Neural progenitor cell (in vitro differentiated cells): ENCODE data around the gene PDAP1. TPM values are rescaled to one million over a fixed set of nuclear protein-coding genes. Genes with fewer than 3 reads are reported as not detected.

Source experiments
- DNase-seq: peaks from one replicate; pipeline ENCODE4 v3.0.0-alpha.2; 2016; ENCODE audit warnings: low spot score
- H2AFZ ChIP-seq: fragments of 200-600 bp; sonication (generic); replicated peaks from 2 replicates; pipeline ENCODE4 v1.6.1; 2016; ENCODE audit warnings: antibody characterized with exemption
- H3F3A ChIP-seq: fragments of 200-600 bp; sonication (generic); 2 replicates; pipeline ENCODE4 v1.6.1; 2016; ENCODE audit warnings: antibody characterized with exemption, low read depth
- H3K27ac ChIP-seq: fragments of 200-600 bp; sonication (generic); 2 replicates; pipeline ENCODE4 v1.5.1; 2016; ENCODE audit warnings: mild to moderate bottlenecking
- H3K27me3 ChIP-seq: fragments of 200-600 bp; sonication (generic); 2 replicates; pipeline ENCODE4 v1.6.1; 2016; ENCODE audit warnings: mild to moderate bottlenecking, moderate library complexity
- H3K36me3 ChIP-seq: fragments of 200-600 bp; sonication (generic); 2 replicates; pipeline ENCODE4 v1.5.1; 2016
- H3K4me1 ChIP-seq: fragments of 200-600 bp; sonication (generic); 2 replicates; pipeline ENCODE4 v1.6.1; 2016; ENCODE audit warnings: mixed run types
- H3K4me2 ChIP-seq: fragments of 200-600 bp; sonication (generic); 2 replicates; pipeline ENCODE4 v1.6.1; 2016
- H3K4me3 ChIP-seq: fragments of 200-600 bp; sonication (generic); 2 replicates; pipeline ENCODE4 v1.5.1; 2016
- H3K79me2 ChIP-seq: fragments of 200-600 bp; sonication (generic); 2 replicates; pipeline ENCODE4 v1.6.1; 2016; ENCODE audit warnings: low read depth
- H3K9ac ChIP-seq: fragments of 200-600 bp; sonication (generic); 2 replicates; pipeline ENCODE4 v1.6.1; 2016
- H3K9me3 ChIP-seq: fragments of 200-600 bp; sonication (generic); 2 replicates; pipeline ENCODE4 v1.5.1; 2016; ENCODE audit warnings: low read depth
- H4K20me1 ChIP-seq: fragments of 200-600 bp; sonication (generic); 2 replicates; pipeline ENCODE4 v1.6.1; 2016; ENCODE audit warnings: low read depth
- H3K27ac Mint-ChIP-seq: 3 replicates; pipeline ENCODE4 v1.8.0; 2021; ENCODE audit warnings: mixed read lengths
- H3K27me3 Mint-ChIP-seq: 2 replicates; pipeline ENCODE4 v1.8.0; 2022; ENCODE audit warnings: low read depth, mild to moderate bottlenecking, inconsistent platforms, moderate library complexity, mixed read lengths; ENCODE audit not compliant: insufficient read depth
- H3K36me3 Mint-ChIP-seq: 3 replicates; pipeline ENCODE4 v1.8.0; 2021; ENCODE audit warnings: mixed read lengths
- H3K4me1 Mint-ChIP-seq: 3 replicates; pipeline ENCODE4 v1.8.0; 2021; ENCODE audit warnings: mixed read lengths
- H3K4me3 Mint-ChIP-seq: 3 replicates; pipeline ENCODE4 v1.8.0; 2021; ENCODE audit warnings: mild to moderate bottlenecking, moderate library complexity, mixed read lengths
- H3K9me3 Mint-ChIP-seq: 3 replicates; pipeline ENCODE4 v1.8.0; 2020; ENCODE audit warnings: mixed read lengths
- CTCF ChIP-seq: fragments of 200-600 bp; sonication (generic); IDR thresholded peaks from 2 replicates; pipeline ENCODE4 v1.5.1; 2017; ENCODE audit warnings: antibody characterized with exemption, mild to moderate bottlenecking
- EZH2 ChIP-seq: fragments of 200-600 bp; sonication (generic); IDR thresholded peaks from 2 replicates; pipeline ENCODE4 v1.6.1; 2017; ENCODE audit warnings: antibody characterized with exemption, mild to moderate bottlenecking, moderate library complexity
- EZH2phosphoT487 ChIP-seq: fragments of 200-600 bp; sonication (generic); IDR thresholded peaks from 2 replicates; pipeline ENCODE4 v1.6.1; 2017; ENCODE audit warnings: antibody characterized with exemption
- total RNA-seq: library from RNA; depleted of rRNA; stranded (reverse); fragments of >200 nt; gene quantifications from 2 replicates; pipeline ENCODE4 v1.2.3, GENCODE V29; 2015; ENCODE audit warnings: low replicate concordance

The PDAP1 gene
- total RNA-seq, 1 donor from 2014 or later: 136 TPM

GRCh38 chr7:99447943-99448342, 39.5 kb upstream of the PDAP1 start:
- peaks cover 27% of the 10 kb centered on the region for H3K36me3 Mint-ChIP-seq
- no peak overlapping the region for H2AFZ ChIP-seq
- H3F3A ChIP-seq: peaks cover 8% of the 10 kb centered on the region
- H3K9ac ChIP-seq: no peak overlapping the region
- H3K27me3 ChIP-seq: no peaks in the 10 kb centered on the region
- H3K27me3 Mint-ChIP-seq: no peaks in the 10 kb centered on the region
- H3K9me3 Mint-ChIP-seq: no peaks in the 10 kb centered on the region
- H3K9me3 ChIP-seq: no peaks in the 10 kb centered on the region
- peaks cover 13% of the 10 kb centered on the region for H3K36me3 ChIP-seq
- no peak overlapping the region for H3K4me3 Mint-ChIP-seq
- DNase-seq: no peak
- H3K4me1 ChIP-seq: no peaks in the 10 kb centered on the region
- no peaks in the 10 kb centered on the region for H3K4me1 Mint-ChIP-seq
- no peak overlapping the region for H3K27ac ChIP-seq
- TF ChIP-seq CTCF: peak; percentile 6
- no peak for TF ChIP-seq EZH2
- no peak overlapping the region for H3K4me2 ChIP-seq
- no peak overlapping the region for H3K4me3 ChIP-seq
- H3K27ac Mint-ChIP-seq: no peak overlapping the region
- peaks cover 11% of the 10 kb centered on the region for H3K79me2 ChIP-seq
- peaks cover 30% of the 10 kb centered on the region for H4K20me1 ChIP-seq

- H3K36me3 ChIP-seq: peaks cover 16% of the 10 kb centered on the region
- TF ChIP-seq EZH2 (no peak), EZH2phosphoT487 (no peak), CTCF (no peak)
- H3K36me3 Mint-ChIP-seq: peaks cover 32% of the 10 kb centered on the region
Measured at GRCh38 chr7:99446096-99446495, 37.7 kb upstream of the PDAP1 start.

GRCh38 chr7:99440195-99440594, 31.8 kb upstream of the PDAP1 start:
- H3K27me3 ChIP-seq: no peaks in the 10 kb centered on the region
- H3K4me1 Mint-ChIP-seq: peaks cover 20% of the 10 kb centered on the region
- TF ChIP-seq EZH2phosphoT487 (no peak), CTCF (no peak), EZH2 (no peak)
- H3K27me3 Mint-ChIP-seq: peaks cover 7% of the 10 kb centered on the region
- peaks cover 84% of the 10 kb centered on the region for H3K79me2 ChIP-seq
- H3K27ac Mint-ChIP-seq: no peak overlapping the region
- peak overlapping the region; percentile 90 for H3K9ac ChIP-seq
- peaks cover 6% of the 10 kb centered on the region for H3K36me3 ChIP-seq
- peak overlapping the region; percentile 90 for H3K4me3 ChIP-seq
- H3K9me3 Mint-ChIP-seq: no peaks in the 10 kb centered on the region
- DNase-seq: no peak
- peaks cover 21% of the 10 kb centered on the region for H3K36me3 Mint-ChIP-seq
- H3K4me1 ChIP-seq: peaks cover 10% of the 10 kb centered on the region
- H3K9me3 ChIP-seq: no peaks in the 10 kb centered on the region
- no peak overlapping the region for H2AFZ ChIP-seq
- H3K4me2 ChIP-seq: peak overlapping the region; percentile 77
- H4K20me1 ChIP-seq: peaks cover 38% of the 10 kb centered on the region
- H3K4me3 Mint-ChIP-seq: peak overlapping the region; percentile 99
- H3F3A ChIP-seq: peaks cover 18% of the 10 kb centered on the region
- H3K27ac ChIP-seq: no peak overlapping the region

More at GRCh38 chr7:99446096-99446495, 37.7 kb upstream of the PDAP1 start:
- no peak for DNase-seq
- Histone ChIP-seq H3K9me3 (no peaks in the 10 kb centered on the region), H3K4me3 (no peak overlapping the region), H3K79me2 (peaks cover 27% of the 10 kb centered on the region), H3K4me2 (no peak overlapping the region), H3K27ac (no peak overlapping the region), H4K20me1 (peaks cover 31% of the 10 kb centered on the region), H3F3A (peaks cover 8% of the 10 kb centered on the region), H2AFZ (no peak overlapping the region), H3K4me1 (no peaks in the 10 kb centered on the region), H3K27me3 (no peaks in the 10 kb centered on the region), H3K9ac (no peak overlapping the region)
- H3K9me3 Mint-ChIP-seq: no peaks in the 10 kb centered on the region
- no peak overlapping the region for H3K4me3 Mint-ChIP-seq
- H3K27ac Mint-ChIP-seq: no peak overlapping the region
- H3K27me3 Mint-ChIP-seq: no peaks in the 10 kb centered on the region
- peaks cover 2% of the 10 kb centered on the region for H3K4me1 Mint-ChIP-seq
